GM13977 (cell line): ENCODE measurements around the gene POLD1.

Experiments
- DNase-seq: peaks from one replicate; pipeline ENCODE4 v3.0.0; 2012; ENCODE audit warnings: low spot score
- CTCF ChIP-seq: IDR thresholded peaks from 2 replicates; pipeline ENCODE4 v1.5.1; 2012; ENCODE audit warnings: mild to moderate bottlenecking, control low read depth; ENCODE audit not compliant: insufficient read depth; ENCODE audit errors: extremely low read depth, missing control alignments
- in situ Hi-C: fragments of 300-500 bp; cut with MboI; formaldehyde crosslinking; loops from one replicate; pipeline ENCODE4 v1.12.0; 2022; ENCODE audit warnings: low sequenced_read_pairs, low pct_unique_long_range_greater_than_20kb, mixed read lengths, inconsistent platforms; ENCODE audit not compliant: unreplicated experiment

The POLD1 gene

DNA sequence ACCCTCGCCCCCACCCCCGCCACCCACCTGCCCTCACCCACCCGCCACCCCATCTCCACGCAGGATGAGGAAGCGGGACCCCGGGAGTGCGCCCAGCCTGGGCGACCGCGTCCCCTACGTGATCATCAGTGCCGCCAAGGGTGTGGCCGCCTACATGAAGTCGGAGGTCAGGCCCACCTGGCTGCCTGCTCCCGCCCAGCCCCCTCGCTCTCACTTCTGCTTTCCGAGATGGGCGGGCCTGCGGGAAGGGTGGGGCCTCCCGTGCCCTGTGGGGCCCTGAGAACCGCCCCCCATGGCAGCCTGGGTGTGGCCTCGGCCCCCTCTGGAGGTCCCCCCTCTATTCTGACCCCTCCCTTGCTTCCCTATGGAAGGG is 31.5 kb downstream of the POLD1 start:
- no peak for TF ChIP-seq CTCF
- in situ Hi-C loops: no loop called here
- peak; percentile 96 for DNase-seq

- in situ Hi-C loops: no loop called here
- TF ChIP-seq CTCF: no peak
- DNase-seq: no peak
Observed at GRCh38 chr19:50416034-50416977, 32.2 kb downstream of the POLD1 start.

DNA sequence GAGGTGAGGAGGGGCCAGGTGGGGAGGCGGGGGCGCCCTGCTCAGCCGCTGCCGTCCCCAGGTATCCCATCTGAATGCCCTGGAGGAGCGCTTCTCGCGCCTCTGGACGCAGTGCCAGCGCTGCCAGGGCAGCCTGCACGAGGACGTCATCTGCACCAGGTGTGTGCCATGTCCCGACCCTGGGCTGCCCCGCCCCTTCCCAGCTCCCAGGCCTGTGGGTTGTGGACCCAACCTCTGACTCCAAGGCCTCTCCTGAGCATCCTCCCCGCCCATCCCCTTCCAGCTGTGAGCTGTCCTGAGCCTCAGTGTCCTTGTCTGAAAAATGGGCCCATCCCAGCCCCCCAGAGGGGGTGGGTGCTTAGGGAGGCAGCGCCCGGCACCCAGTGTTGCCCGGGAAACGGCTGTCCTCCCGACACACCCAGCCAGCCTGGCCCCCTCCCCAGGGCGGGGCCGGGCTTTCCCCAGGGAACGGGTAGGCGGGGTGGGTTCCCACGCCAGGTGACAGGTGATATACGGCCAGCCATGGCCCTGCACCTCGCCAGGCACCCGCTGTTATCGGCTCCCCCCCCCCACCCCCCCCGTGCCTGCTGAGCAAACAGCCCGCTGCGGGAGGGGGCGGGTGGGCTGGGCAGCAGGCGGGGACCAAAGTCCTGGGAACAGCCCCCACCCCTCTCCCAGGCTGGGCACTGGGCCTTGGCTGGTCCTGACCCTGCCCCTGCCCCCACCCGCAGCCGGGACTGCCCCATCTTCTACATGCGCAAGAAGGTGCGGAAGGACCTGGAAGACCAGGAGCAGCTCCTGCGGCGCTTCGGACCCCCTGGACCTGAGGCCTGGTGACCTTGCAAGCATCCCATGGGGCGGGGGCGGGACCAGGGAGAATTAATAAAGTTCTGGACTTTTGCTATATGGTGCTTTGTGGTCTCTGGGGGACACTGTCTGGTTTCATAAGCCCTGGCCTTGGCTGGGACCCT is 33.2 kb downstream of the POLD1 start:
- TF ChIP-seq CTCF: no peak
- no peak for DNase-seq
- in situ Hi-C loops: no loop called here

- TF ChIP-seq CTCF: no peak
- in situ Hi-C loops: no loop called here
- DNase-seq: peak; percentile 74
Observed at GRCh38 chr19:50418176-50419021, 34.3 kb downstream of the POLD1 start, which contains the start of gene SPIB. SPIB (plus strand) TSS chr19:50418938; CDS start chr19:50418963, 25 bp downstream.

DNA sequence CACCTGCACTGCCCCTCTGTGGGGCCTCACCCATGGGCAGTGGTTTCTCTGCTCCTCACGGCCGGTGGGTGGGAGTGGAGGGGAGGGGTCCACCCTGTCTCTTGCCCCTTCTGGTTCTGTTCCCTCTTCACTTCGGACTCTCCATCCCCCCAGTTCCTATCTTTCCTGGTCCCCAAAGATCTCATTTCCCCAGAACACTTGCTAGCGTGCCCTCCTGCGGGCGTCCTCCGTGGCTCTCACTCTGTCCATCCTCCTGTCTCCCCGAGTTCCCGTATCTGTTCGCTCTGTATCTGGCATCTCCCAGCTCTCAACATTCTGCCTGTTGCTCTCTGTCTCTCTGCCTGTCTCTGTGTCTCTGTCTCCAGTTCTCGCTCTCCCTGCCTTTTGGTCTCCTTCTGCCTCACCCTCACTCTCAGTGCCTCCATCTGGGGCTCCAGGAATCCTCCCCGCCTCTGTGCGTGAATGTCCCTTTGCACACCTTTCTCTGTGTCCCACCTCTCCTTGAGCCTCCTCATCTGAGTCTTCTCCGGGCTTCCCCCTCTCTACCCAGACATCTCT is 35.0 kb downstream of the POLD1 start:
- TF ChIP-seq CTCF: no peak
- in situ Hi-C loops: no loop called here
- no peak for DNase-seq
